K562 (cell line): ENCODE data around the gene FAM118B. TPM values are rescaled to one million over a fixed set of nuclear protein-coding genes. Genes with fewer than 3 reads are reported as not detected.

Source experiments
- ETV1 ChIP-seq: fragments of 450-650 bp; conservative IDR thresholded peaks from 2 replicates; pipeline ENCODE4 v1.6.1; 2016; ENCODE audit warnings: missing genetic modification characterization, control low read depth, low read depth, missing compliant biosample characterization
- GABPB1 ChIP-seq: sonication (generic); formaldehyde crosslinking; IDR thresholded peaks from 2 replicates; pipeline ENCODE4 v1.8.0; 2022; ENCODE audit warnings: mild to moderate bottlenecking, missing genetic modification reagents
- GATAD2B ChIP-seq: fragments of 450-650 bp; IDR thresholded peaks from 2 replicates; pipeline ENCODE4 v1.6.1; 2017; ENCODE audit warnings: mild to moderate bottlenecking, borderline replicate concordance
- MEF2D ChIP-seq: conservative IDR thresholded peaks from 2 replicates; pipeline ENCODE4 v1.6.1; 2016; ENCODE audit warnings: low read depth, missing genetic modification characterization, missing compliant biosample characterization
- MTA3 ChIP-seq: fragments of 450-650 bp; formaldehyde crosslinking; IDR thresholded peaks from 2 replicates; pipeline ENCODE4 v1.6.1; 2017; ENCODE audit warnings: mild to moderate bottlenecking, borderline replicate concordance
- NR1H2 ChIP-seq: sonication (generic); formaldehyde crosslinking; IDR thresholded peaks from 2 replicates; pipeline ENCODE4 v1.4.0; 2020; ENCODE audit warnings: mild to moderate bottlenecking, missing genetic modification reagents
- PCBP1 ChIP-seq: fragments of 200-400 bp; formaldehyde crosslinking; IDR thresholded peaks from 2 replicates; pipeline ENCODE4 v1.6.1; 2018; ENCODE audit warnings: mild to moderate bottlenecking, low read depth, low read length; ENCODE audit not compliant: poor library complexity, severe bottlenecking
- SIN3A ChIP-seq, 2 experiments: fragments of 150-350 bp in 1 of 2; IDR thresholded peaks; 2 replicates each; pipeline ENCODE4 v1.6.1; 2011 to 2016; ENCODE audit warnings: borderline replicate concordance in 2 of 2, low read depth in 2 of 2, low read length in 2 of 2, mild to moderate bottlenecking in 2 of 2, moderate library complexity in 2 of 2; ENCODE audit not compliant: control insufficient read depth in 1 of 2
- STAG1 ChIP-seq: sonication (generic); formaldehyde crosslinking; IDR thresholded peaks from 2 replicates; pipeline ENCODE4 v1.5.0; 2020; ENCODE audit warnings: missing genetic modification reagents, borderline replicate concordance
- TAL1 ChIP-seq: fragments of 450-650 bp; IDR thresholded peaks from 2 replicates; pipeline ENCODE4 v1.6.1; 2016; ENCODE audit warnings: mild to moderate bottlenecking
- TBP ChIP-seq: optimal IDR thresholded peaks from 2 replicates; pipeline ENCODE3; 2011; ENCODE audit warnings: low read depth, low read length, improper control_type of control experiment
- ZSCAN29 ChIP-seq: fragments of 450-650 bp; IDR thresholded peaks from 2 replicates; pipeline ENCODE4 v1.6.1; 2017
- ZZZ3 ChIP-seq: fragments of 450-650 bp; IDR thresholded peaks from 2 replicates; pipeline ENCODE4 v1.6.1; 2016; ENCODE audit warnings: antibody characterized with exemption, mild to moderate bottlenecking, moderate library complexity
- polyA plus RNA-seq, 8 experiments: library from polyadenylated mRNA; depleted of rRNA in 4 of 8; stranded (reverse) in 5 of 8; unstranded in 3 of 8; fragments of >200 nt; fragmentation: Nextera tagmentation in 2 of 8; fragmentation: Illumina TruSeq in 1 of 8; extraction: Ambion mirVana in 2 of 8; extraction: Trizol in 1 of 8; gene quantifications; 2 replicates each; pipeline versions ENCODE4 v1.2.1 to v1.2.3, GENCODE V29; 2011 to 2014; ENCODE audit warnings: inconsistent platforms in 1 of 8, missing spikeins in 1 of 8
- total RNA-seq, 7 experiments: library from RNA; depleted of rRNA in 6 of 7; stranded (reverse); fragments of >200 nt in 6 of 7; fragmentation: Illumina TruSeq in 2 of 7; extraction: Trizol in 2 of 7; gene quantifications; 2 replicates each; pipeline versions ENCODE4 v1.2.1 to v1.2.3, GENCODE V29; 2011 to 2021; ENCODE audit warnings: low replicate concordance in 1 of 7
- TF ChIP-seq, protein P1 (sequence below): sonication (generic); formaldehyde crosslinking; IDR thresholded peaks from 2 replicates; pipeline ENCODE4 v1.8.0; 2023; ENCODE audit warnings: mild to moderate bottlenecking, missing genetic modification reagents
- TF ChIP-seq, protein P2 (sequence below): sonication (generic); formaldehyde crosslinking; IDR thresholded peaks from 2 replicates; pipeline ENCODE4 v1.8.1; 2023; ENCODE audit warnings: mild to moderate bottlenecking, missing genetic modification reagents
- TF ChIP-seq, protein P3 (sequence below): sonication (generic); formaldehyde crosslinking; IDR thresholded peaks from 2 replicates; pipeline ENCODE4 v1.8.1; 2022; ENCODE audit warnings: missing genetic modification reagents
- TF ChIP-seq, protein P4 (sequence below): sonication (generic); formaldehyde crosslinking; IDR thresholded peaks from 2 replicates; pipeline ENCODE4 v1.8.1; 2023; ENCODE audit warnings: mild to moderate bottlenecking, missing genetic modification reagents

Gene FAM118B
- total and polyA plus RNA-seq, 9 of the 15 experiments (the other 6 are each of a cell fraction or from before 2014, with no cell fraction given): 12.0 to 49.0 (median 22.1) TPM

DNA sequence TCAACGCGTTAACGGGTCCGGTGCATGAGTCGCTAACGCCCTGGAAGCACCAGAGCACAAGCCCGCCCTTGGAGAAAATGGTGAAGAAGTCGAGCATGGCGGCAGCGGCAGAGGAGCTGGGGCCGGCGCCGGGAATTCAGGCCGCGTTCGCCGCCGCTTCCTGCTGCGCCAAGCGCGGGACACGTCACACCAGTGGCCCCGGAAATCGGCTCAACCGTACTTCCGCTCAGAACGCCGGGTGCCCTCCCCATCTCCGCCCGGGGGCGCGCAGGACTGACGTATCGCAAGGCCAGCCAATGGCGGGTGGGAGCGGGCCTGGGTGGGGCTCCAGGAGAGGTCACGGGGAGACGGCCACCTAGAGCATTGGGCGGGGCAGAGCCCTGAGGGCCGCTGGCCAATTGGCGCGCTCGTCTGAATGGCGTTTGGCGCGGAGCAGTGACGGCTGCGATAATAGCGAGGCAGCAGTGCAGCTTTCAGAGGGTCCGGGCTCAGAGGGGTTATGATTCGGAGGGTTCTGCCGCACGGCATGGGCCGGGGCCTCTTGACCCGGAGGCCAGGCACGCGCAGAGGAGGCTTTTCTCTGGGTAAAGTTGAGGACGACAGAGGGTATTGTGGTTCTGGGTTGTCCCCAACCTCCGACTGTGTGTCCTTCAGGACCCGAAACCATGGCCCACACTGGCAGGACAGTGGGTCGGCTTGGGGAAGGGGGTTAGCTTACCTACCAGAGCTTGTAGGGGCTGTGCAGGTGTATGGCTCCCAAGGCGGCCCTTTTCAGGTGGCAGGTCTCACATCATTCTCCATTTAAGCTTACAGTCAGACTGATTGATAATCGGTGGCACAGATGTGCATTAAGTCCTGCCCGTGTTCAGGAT is 57.4 kb downstream of the FAM118B start, which contains the start of the genes FOXRED1 and SRPRA (continued):
- TF ChIP-seq, protein P1, sequence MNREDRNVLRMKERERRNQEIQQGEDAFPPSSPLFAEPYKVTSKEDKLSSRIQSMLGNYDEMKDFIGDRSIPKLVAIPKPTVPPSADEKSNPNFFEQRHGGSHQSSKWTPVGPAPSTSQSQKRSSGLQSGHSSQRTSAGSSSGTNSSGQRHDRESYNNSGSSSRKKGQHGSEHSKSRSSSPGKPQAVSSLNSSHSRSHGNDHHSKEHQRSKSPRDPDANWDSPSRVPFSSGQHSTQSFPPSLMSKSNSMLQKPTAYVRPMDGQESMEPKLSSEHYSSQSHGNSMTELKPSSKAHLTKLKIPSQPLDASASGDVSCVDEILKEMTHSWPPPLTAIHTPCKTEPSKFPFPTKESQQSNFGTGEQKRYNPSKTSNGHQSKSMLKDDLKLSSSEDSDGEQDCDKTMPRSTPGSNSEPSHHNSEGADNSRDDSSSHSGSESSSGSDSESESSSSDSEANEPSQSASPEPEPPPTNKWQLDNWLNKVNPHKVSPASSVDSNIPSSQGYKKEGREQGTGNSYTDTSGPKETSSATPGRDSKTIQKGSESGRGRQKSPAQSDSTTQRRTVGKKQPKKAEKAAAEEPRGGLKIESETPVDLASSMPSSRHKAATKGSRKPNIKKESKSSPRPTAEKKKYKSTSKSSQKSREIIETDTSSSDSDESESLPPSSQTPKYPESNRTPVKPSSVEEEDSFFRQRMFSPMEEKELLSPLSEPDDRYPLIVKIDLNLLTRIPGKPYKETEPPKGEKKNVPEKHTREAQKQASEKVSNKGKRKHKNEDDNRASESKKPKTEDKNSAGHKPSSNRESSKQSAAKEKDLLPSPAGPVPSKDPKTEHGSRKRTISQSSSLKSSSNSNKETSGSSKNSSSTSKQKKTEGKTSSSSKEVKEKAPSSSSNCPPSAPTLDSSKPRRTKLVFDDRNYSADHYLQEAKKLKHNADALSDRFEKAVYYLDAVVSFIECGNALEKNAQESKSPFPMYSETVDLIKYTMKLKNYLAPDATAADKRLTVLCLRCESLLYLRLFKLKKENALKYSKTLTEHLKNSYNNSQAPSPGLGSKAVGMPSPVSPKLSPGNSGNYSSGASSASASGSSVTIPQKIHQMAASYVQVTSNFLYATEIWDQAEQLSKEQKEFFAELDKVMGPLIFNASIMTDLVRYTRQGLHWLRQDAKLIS (CRISPR knock-in tag): peak; percentile 91
- TF ChIP-seq, protein P2, sequence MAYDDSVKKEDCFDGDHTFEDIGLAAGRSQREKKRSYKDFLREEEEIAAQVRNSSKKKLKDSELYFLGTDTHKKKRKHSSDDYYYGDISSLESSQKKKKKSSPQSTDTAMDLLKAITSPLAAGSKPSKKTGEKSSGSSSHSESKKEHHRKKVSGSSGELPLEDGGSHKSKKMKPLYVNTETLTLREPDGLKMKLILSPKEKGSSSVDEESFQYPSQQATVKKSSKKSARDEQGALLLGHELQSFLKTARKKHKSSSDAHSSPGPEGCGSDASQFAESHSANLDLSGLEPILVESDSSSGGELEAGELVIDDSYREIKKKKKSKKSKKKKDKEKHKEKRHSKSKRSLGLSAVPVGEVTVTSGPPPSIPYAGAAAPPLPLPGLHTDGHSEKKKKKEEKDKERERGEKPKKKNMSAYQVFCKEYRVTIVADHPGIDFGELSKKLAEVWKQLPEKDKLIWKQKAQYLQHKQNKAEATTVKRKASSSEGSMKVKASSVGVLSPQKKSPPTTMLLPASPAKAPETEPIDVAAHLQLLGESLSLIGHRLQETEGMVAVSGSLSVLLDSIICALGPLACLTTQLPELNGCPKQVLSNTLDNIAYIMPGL (CRISPR knock-in tag): peak; percentile 47; the same call in 1 of the 2 replicates
- TF ChIP-seq, protein P3, sequence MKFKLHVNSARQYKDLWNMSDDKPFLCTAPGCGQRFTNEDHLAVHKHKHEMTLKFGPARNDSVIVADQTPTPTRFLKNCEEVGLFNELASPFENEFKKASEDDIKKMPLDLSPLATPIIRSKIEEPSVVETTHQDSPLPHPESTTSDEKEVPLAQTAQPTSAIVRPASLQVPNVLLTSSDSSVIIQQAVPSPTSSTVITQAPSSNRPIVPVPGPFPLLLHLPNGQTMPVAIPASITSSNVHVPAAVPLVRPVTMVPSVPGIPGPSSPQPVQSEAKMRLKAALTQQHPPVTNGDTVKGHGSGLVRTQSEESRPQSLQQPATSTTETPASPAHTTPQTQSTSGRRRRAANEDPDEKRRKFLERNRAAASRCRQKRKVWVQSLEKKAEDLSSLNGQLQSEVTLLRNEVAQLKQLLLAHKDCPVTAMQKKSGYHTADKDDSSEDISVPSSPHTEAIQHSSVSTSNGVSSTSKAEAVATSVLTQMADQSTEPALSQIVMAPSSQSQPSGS (CRISPR knock-in tag): no peak
- peak; percentile 77 for TF ChIP-seq TBP
- no peak for TF ChIP-seq STAG1 (CRISPR knock-in tag)
- no peak for TF ChIP-seq MEF2D (tag)
- TF ChIP-seq, protein P4, sequence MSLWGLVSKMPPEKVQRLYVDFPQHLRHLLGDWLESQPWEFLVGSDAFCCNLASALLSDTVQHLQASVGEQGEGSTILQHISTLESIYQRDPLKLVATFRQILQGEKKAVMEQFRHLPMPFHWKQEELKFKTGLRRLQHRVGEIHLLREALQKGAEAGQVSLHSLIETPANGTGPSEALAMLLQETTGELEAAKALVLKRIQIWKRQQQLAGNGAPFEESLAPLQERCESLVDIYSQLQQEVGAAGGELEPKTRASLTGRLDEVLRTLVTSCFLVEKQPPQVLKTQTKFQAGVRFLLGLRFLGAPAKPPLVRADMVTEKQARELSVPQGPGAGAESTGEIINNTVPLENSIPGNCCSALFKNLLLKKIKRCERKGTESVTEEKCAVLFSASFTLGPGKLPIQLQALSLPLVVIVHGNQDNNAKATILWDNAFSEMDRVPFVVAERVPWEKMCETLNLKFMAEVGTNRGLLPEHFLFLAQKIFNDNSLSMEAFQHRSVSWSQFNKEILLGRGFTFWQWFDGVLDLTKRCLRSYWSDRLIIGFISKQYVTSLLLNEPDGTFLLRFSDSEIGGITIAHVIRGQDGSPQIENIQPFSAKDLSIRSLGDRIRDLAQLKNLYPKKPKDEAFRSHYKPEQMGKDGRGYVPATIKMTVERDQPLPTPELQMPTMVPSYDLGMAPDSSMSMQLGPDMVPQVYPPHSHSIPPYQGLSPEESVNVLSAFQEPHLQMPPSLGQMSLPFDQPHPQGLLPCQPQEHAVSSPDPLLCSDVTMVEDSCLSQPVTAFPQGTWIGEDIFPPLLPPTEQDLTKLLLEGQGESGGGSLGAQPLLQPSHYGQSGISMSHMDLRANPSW (CRISPR knock-in tag): no peak
- TF ChIP-seq MTA3: 0 out of 2 replicates have a peak, but pooled peaks have one; percentile 52
- no peak for TF ChIP-seq ZZZ3
- peak; percentile 91 for TF ChIP-seq ETV1 (tag)
- no peak for TF ChIP-seq TAL1
- TF ChIP-seq PCBP1: peak; percentile 92
- peak; percentile 52; the same call in 1 of the 2 replicates for TF ChIP-seq ZSCAN29
- peak; percentile 61 to 86; a peak in 3 of 4 replicates for TF ChIP-seq SIN3A (IDR thresholded peaks at IDR 0.05; ENCODE audit: borderline replicate concordance in 2 of 2, control insufficient read depth in 1 of 2, low read depth in 2 of 2, low read length in 2 of 2)
- no peak for TF ChIP-seq NR1H2 (CRISPR knock-in tag)
- no peak; the same call in 1 of the 2 replicates for TF ChIP-seq GATAD2B
- TF ChIP-seq GABPB1 (CRISPR knock-in tag): peak; percentile 93
